Mammary microvascular endothelial cell (primary cell): ENCODE data around the gene LYPD5. TPM values are rescaled to one million over a fixed set of nuclear protein-coding genes. Genes with fewer than 3 reads are reported as not detected.

ENCODE experiments used
- total RNA-seq: library from RNA; depleted of rRNA; stranded (reverse); fragments of >200 nt; gene quantifications from 2 replicates; pipeline ENCODE4 v1.2.3, GENCODE V29; 2015

LYPD5 gene
- total RNA-seq = 2.4 and 3.9 TPM in 2 replicates

GRCh38 chr19:43802216-43802951 lies at the start of gene LYPD5:
Gene LYPD5 (minus strand): TSS chr19:43802447. CDS start chr19:43802380, 67 bp downstream.

GRCh38 chr19:43826787-43827754 lies 24.8 kb upstream of the LYPD5 start, which contains the start of gene ZNF283:
Gene ZNF283 (plus strand): TSS chr19:43827321. CDS start chr19:43833505, 6,184 bp downstream.

GRCh38 chr19:43780706-43781525 lies 21.3 kb downstream of the LYPD5 start, which contains the start of gene KCNN4:
Gene KCNN4 (minus strand): TSS chr19:43780973. CDS start chr19:43780861, 112 bp downstream.

GRCh38 chr19:43754503-43755255 lies 47.6 kb downstream of the LYPD5 start, which contains the start of gene SMG9:
Gene SMG9 (minus strand): TSS chr19:43754962. CDS start chr19:43750741, 4,221 bp downstream.

Other genes with a start within 250 kb of the LYPD5 start
- 23.6 and 24.1 TPM in 2 replicates for gene XRCC1, start 226.9 kb downstream of the LYPD5 start, total RNA-seq
- 0.44 and 1.00 TPM in 2 replicates for gene PINLYP, start 226.6 kb downstream of the LYPD5 start, total RNA-seq
- gene IRGQ, start 206.3 kb downstream of the LYPD5 start, total RNA-seq = 23.6 and 24.0 TPM in 2 replicates
- gene ZNF576, start 205.9 kb downstream of the LYPD5 start, total RNA-seq = 11.8 and 16.6 TPM in 2 replicates
- gene SRRM5, start 190.4 kb downstream of the LYPD5 start, total RNA-seq = 0.33 TPM in 1 of 2 replicates, not detected in the other
- 42.8 and 50.8 TPM in 2 replicates for gene ZNF428, start 182.8 kb downstream of the LYPD5 start, total RNA-seq
- gene CADM4, start 162.6 kb downstream of the LYPD5 start, total RNA-seq = 1.1 and 1.6 TPM in 2 replicates
- 168 and 177 TPM in 2 replicates for gene PLAUR, start 132.3 kb downstream of the LYPD5 start, total RNA-seq
- not detected in 2 replicates for gene IRGC, start 86.4 kb downstream of the LYPD5 start, total RNA-seq
- 12.0 and 16.7 TPM in 2 replicates for gene SMG9, start 47.5 kb downstream of the LYPD5 start, total RNA-seq
- 1.3 and 3.2 TPM in 2 replicates for gene KCNN4, start 21.5 kb downstream of the LYPD5 start, total RNA-seq
- gene ZNF283, start 24.9 kb upstream of the LYPD5 start, total RNA-seq = 2.5 and 2.7 TPM in 2 replicates
- gene ZNF404, start 81.5 kb upstream of the LYPD5 start, total RNA-seq = 1.3 and 3.4 TPM in 2 replicates
- gene ZNF45, start 132.8 kb upstream of the LYPD5 start, total RNA-seq = 4.3 and 6.8 TPM in 2 replicates
- gene ZNF221, start 148.8 kb upstream of the LYPD5 start, total RNA-seq = 2.4 and 3.3 TPM in 2 replicates
- 2.6 and 6.1 TPM in 2 replicates for gene ZNF155, start 181.7 kb upstream of the LYPD5 start, total RNA-seq
- gene ZNF230, start 200.5 kb upstream of the LYPD5 start, total RNA-seq = 0.94 and 1.4 TPM in 2 replicates
- 1.4 and 1.8 TPM in 2 replicates for gene ZNF222, start 222.9 kb upstream of the LYPD5 start, total RNA-seq
- gene ZNF223, start 249.6 kb upstream of the LYPD5 start, total RNA-seq = 2.3 and 2.5 TPM in 2 replicates